Muscle of leg (tissue), 11 donors: Measurements from ENCODE around the gene FAM234B. TPM values are rescaled to one million over a fixed set of nuclear protein-coding genes. Genes with fewer than 3 reads are reported as not detected.
"Not testable (repeated sequence)": the region's sequence is repeated elsewhere in the genome, so short reads cannot be mapped to it uniquely, and the experiment has no call there.

ENCODE experiments used
- DNase-seq: peaks from one replicate; pipeline ENCODE4 v3.0.0; 2013
- H3K27ac ChIP-seq: one replicate; pipeline ENCODE4 v1.5.1; 2013; ENCODE audit warnings: mild to moderate bottlenecking, low read length, control low read depth
- H3K27me3 ChIP-seq: one replicate; pipeline ENCODE4 v1.6.1; 2013; ENCODE audit warnings: low read length; ENCODE audit not compliant: control insufficient read depth, insufficient read depth
- H3K36me3 ChIP-seq: one replicate; pipeline ENCODE4 v1.6.1; 2013; ENCODE audit warnings: low read length; ENCODE audit not compliant: control insufficient read depth, insufficient read depth
- H3K4me1 ChIP-seq: one replicate; pipeline ENCODE4 v1.6.1; 2013; ENCODE audit warnings: low read length; ENCODE audit not compliant: control insufficient read depth, insufficient read depth
- H3K4me3 ChIP-seq: one replicate; pipeline ENCODE4 v1.5.1; 2013; ENCODE audit warnings: low read length, control low read depth
- H3K9me3 ChIP-seq: replicated peaks from 2 replicates; pipeline ENCODE4 v1.6.1; 2013; ENCODE audit warnings: low read depth, low read length; ENCODE audit not compliant: control insufficient read depth
- WGBS: methylation state at CpG from one replicate; pipeline ENCODE4 v1.1.5; 2013; ENCODE audit warnings: missing lambda C conversion rate; ENCODE audit not compliant: insufficient coverage; 5-methylcytosine and 5-hydroxymethylcytosine counted together
- polyA plus RNA-seq, 8 donors: library from polyadenylated mRNA; unstranded; fragments of 120-200 nt; gene quantifications; one replicate each; pipeline versions ENCODE4 v1.2.1 to v1.2.3, GENCODE V29; 2013; ENCODE audit warnings: inconsistent platforms in 1 of 8, low replicate concordance in 1 of 8; ENCODE audit not compliant: insufficient read length in 8 of 8, insufficient read depth in 1 of 8
- total RNA-seq: library from RNA; stranded (reverse); fragments of 120-200 nt; gene quantifications from one replicate; pipeline ENCODE4 v1.2.4, GENCODE V29; 2013

The FAM234B gene
- total and polyA plus RNA-seq, 9 donors = 2.8 to 7.2 (median 5.0) TPM

DNA sequence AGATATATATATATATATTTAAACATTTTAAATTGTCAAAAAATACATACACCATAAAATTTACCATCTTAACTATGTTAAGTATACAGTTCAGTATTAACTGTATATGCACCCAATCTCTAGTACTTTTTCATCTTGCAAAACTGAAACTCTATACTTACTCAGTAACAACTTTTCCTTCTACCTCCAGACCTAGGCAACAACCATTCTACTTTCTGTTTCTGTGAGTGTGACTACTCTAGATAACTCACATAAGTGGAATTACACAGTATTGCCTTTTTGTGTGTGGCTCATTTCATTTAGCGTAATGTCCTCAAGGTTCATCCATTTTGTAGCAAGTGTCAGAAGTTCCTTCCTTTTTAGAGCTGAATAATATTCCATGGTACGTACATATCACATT is 8.2 kb downstream of the FAM234B start:
- WGBS = no CpG with 5 or more reads among the region's 2 CpGs
- no peaks in the 10 kb centered on the region for H3K27me3 ChIP-seq

DNA sequence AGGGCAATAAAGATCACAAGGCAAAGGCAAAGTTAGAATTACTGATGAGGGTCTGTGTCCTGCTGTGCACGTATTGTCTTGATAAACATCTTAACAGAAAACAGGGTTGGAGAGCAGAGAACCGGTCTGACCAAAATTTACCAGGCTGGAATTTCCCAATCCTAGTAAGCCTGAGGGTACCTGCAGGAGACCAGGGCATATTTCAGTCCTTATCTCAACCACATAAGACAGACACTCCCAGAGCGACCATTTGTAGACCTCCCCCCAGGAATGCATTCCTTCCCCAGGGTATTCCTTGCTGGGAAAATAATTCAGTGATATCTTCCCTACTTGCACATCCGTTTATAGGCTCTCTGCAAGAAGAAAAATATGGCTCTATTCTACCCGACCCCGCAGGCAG is 9.4 kb downstream of the FAM234B start:
- H3K27ac ChIP-seq, DNase-seq, H3K27me3 ChIP-seq, H3K9me3 ChIP-seq, H3K4me3 ChIP-seq, H3K36me3 ChIP-seq, H3K4me1 ChIP-seq: not testable (repeated sequence)
- 90% methylated on average over 3 of the region's 6 CpGs for WGBS

More for the DNA sequence above, 8.2 kb downstream of the FAM234B start:
- H3K4me1 ChIP-seq = no peaks in the 10 kb centered on the region
- no peak overlapping the region for H3K27ac ChIP-seq
- no peak overlapping the region for H3K4me3 ChIP-seq
- no peaks in the 10 kb centered on the region for H3K9me3 ChIP-seq
- H3K36me3 ChIP-seq = no peaks in the 10 kb centered on the region
- no peak for DNase-seq

GRCh38 chr12:13060581-13060980 is 16.4 kb downstream of the FAM234B start:
- Histone ChIP-seq H3K27ac (no peak overlapping the region), H3K4me1 (no peaks in the 10 kb centered on the region), H3K4me3 (no peak overlapping the region), H3K9me3 (no peaks in the 10 kb centered on the region), H3K27me3 (no peaks in the 10 kb centered on the region), H3K36me3 (peaks cover 29% of the 10 kb centered on the region)
- WGBS = no CpG with 5 or more reads among the region's 2 CpGs
- no peak for DNase-seq

GRCh38 chr12:13061377-13061776 is 17.2 kb downstream of the FAM234B start:
- 89% methylated on average over 2 of the region's 5 CpGs for WGBS
- Histone ChIP-seq H3K27me3 (no peaks in the 10 kb centered on the region), H3K4me1 (no peaks in the 10 kb centered on the region), H3K9me3 (no peaks in the 10 kb centered on the region), H3K27ac (no peak overlapping the region), H3K36me3 (peaks cover 29% of the 10 kb centered on the region), H3K4me3 (no peak overlapping the region)
- no peak for DNase-seq

DNA sequence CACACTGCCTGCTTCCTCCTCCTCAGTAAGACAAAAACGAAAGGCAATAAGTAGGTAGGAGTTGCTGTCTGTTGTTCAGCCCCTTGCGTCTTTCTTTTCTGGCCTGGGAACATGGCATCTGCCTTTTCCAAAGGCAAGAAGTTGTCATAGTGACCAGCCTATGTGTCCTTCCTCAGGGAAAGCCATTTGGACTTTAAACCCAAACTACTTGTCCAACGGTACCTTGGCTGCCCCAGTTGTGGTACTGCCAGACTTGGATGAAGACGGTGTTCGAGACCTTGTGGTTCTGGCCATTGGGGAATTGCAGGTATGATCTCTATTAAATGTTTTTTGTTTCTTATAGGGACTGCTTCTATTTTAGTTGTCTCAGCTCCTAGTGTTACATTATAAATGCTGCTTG is 18.5 kb downstream of the FAM234B start:
- no peaks in the 10 kb centered on the region for H3K27me3 ChIP-seq
- H3K4me3 ChIP-seq = no peak overlapping the region
- H3K36me3 ChIP-seq = peaks cover 29% of the 10 kb centered on the region
- no peaks in the 10 kb centered on the region for H3K9me3 ChIP-seq
- H3K4me1 ChIP-seq = no peaks in the 10 kb centered on the region
- H3K27ac ChIP-seq = no peak overlapping the region
- 83% methylated on average over 2 of the region's 5 CpGs for WGBS
- DNase-seq = peak; percentile 30

DNA sequence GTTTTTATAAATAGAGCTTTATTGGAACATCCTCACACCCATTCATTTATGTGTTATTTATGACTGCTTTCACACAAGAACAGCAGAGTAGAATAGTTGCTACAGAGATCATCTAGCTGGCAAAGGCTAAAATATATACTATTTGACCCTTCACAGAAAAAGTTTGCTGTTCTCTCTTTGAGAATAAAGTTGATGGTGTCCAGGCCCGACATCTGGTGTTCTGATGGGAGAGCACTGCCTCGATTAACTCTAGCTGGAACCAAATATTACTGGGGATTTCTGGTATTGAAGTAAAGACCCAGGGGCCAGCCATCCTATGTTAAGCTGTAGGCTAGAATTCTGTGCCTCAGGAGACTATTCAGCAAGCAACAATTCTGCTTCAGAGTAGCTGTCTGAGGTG is 21.8 kb downstream of the FAM234B start:
- DNase-seq = no peak
- no peak overlapping the region for H3K4me3 ChIP-seq
- H3K4me1 ChIP-seq = no peaks in the 10 kb centered on the region
- H3K36me3 ChIP-seq = peaks cover 20% of the 10 kb centered on the region
- H3K9me3 ChIP-seq = no peaks in the 10 kb centered on the region
- H3K27ac ChIP-seq = no peak overlapping the region
- H3K27me3 ChIP-seq = no peaks in the 10 kb centered on the region
- WGBS = 27% methylated on average over 2 of the region's 2 CpGs

GRCh38 chr12:13066459-13066858 is 22.3 kb downstream of the FAM234B start:
- H3K27me3 ChIP-seq = no peaks in the 10 kb centered on the region
- 54% methylated on average over 4 of the region's 7 CpGs for WGBS
- H3K9me3 ChIP-seq = no peaks in the 10 kb centered on the region
- H3K4me3 ChIP-seq = no peak overlapping the region
- H3K27ac ChIP-seq = no peak overlapping the region
- DNase-seq = no peak
- H3K4me1 ChIP-seq = no peaks in the 10 kb centered on the region
- H3K36me3 ChIP-seq = peaks cover 16% of the 10 kb centered on the region

DNA sequence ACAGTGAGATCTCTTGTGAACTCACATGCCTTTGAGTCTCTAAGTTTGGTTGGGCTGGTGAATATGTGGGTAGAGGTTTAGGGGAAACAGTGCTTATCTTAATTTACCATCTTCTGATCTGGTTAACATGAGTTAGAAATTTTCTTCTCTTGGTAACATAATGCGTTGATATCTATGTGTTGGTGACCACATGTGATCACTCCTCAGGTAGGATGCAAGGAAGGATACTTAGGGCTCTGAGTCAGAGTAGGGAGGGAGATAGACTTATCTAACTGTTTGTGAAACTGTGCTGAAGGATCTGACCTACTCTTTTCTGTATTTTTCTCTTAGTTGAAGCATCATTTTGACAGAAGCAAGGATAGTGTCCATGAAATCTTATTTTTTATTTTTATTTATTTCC is 23.1 kb downstream of the FAM234B start:
- no peak overlapping the region for H3K4me3 ChIP-seq
- 100% methylated on average over 1 of the region's 1 CpG for WGBS
- H3K27me3 ChIP-seq = no peaks in the 10 kb centered on the region
- peaks cover 17% of the 10 kb centered on the region for H3K36me3 ChIP-seq
- H3K9me3 ChIP-seq = no peaks in the 10 kb centered on the region
- DNase-seq = no peak
- no peak overlapping the region for H3K27ac ChIP-seq
- no peaks in the 10 kb centered on the region for H3K4me1 ChIP-seq

DNA sequence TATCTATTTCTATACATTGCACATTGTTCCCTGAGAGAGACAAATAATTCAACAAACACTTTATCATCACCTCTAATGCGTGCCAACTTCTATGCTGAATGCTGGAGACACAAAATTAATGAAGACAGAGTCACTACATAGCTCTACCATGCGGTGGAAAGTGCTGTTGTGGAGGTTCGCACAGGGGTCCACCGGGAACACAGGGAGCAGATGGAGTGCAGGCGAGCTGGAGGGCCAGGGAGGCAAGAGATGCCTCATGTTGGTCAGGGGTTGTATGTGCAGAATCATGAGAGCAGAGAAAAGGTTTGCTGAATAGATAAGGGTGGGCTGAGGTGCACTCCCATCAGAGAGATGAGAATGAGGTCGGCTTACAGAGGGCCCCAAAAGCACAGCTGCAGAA is 25.2 kb downstream of the FAM234B start:
- H3K36me3 ChIP-seq = peaks cover 14% of the 10 kb centered on the region
- H3K27ac ChIP-seq = no peak overlapping the region
- 71% methylated on average over 5 of the region's 6 CpGs for WGBS
- no peaks in the 10 kb centered on the region for H3K4me1 ChIP-seq
- DNase-seq = no peak
- no peaks in the 10 kb centered on the region for H3K9me3 ChIP-seq
- H3K27me3 ChIP-seq = no peaks in the 10 kb centered on the region
- H3K4me3 ChIP-seq = no peak overlapping the region

GRCh38 chr12:13071305-13072280 is 27.4 kb downstream of the FAM234B start:
- peak; percentile 20 for DNase-seq
- Histone ChIP-seq H3K4me3 (no peak overlapping the region), H3K27ac (no peak overlapping the region), H3K4me1 (no peaks in the 10 kb centered on the region), H3K27me3 (no peaks in the 10 kb centered on the region), H3K9me3 (no peaks in the 10 kb centered on the region), H3K36me3 (peaks cover 14% of the 10 kb centered on the region)
- 70% methylated on average over 2 of the region's 10 CpGs for WGBS
